Tibial nerve (tissue), 4 donors: Measurements from ENCODE around the gene TTC9C. TPM values are rescaled to one million over a fixed set of nuclear protein-coding genes. Genes with fewer than 3 reads are reported as not detected.
"Not testable (repeated sequence)": the region's sequence is repeated elsewhere in the genome, so short reads cannot be mapped to it uniquely, and the experiment has no call there.

Experiments
- DNase-seq, 2 donors: peaks; one replicate each; pipeline ENCODE4 v3.0.0-alpha.2; 2019; ENCODE audit warnings: low spot score in 2 of 2
- H3K27ac ChIP-seq, 4 donors: fragments of 200-600 bp; sonication (generic) in 3 of 4; one replicate each; pipeline ENCODE4 v1.5.1; 2017 to 2019; ENCODE audit warnings: mild to moderate bottlenecking in 1 of 4
- H3K27me3 ChIP-seq, 2 donors: fragments of 200-600 bp; sonication (generic) in 1 of 2; one replicate each; pipeline versions ENCODE4 v1.5.1 to v1.6.0; 2017 to 2019
- H3K36me3 ChIP-seq, 3 donors: fragments of 200-600 bp; sonication (generic); one replicate each; pipeline ENCODE4 v1.5.1; 2018 to 2019
- H3K4me1 ChIP-seq, 4 donors: fragments of 200-600 bp; sonication (generic) in 3 of 4; one replicate each; pipeline ENCODE4 v1.5.1; 2017 to 2019
- H3K4me3 ChIP-seq, 4 donors: fragments of 200-600 bp; sonication (generic) in 3 of 4; one replicate each; pipeline ENCODE4 v1.5.1; 2017 to 2019; ENCODE audit warnings: mild to moderate bottlenecking in 1 of 4, moderate library complexity in 1 of 4
- H3K9me3 ChIP-seq, 4 donors: fragments of 200-600 bp; sonication (generic) in 3 of 4; one replicate each; pipeline ENCODE4 v1.5.1; 2017 to 2019
- EP300 ChIP-seq, 2 donors: sonication (generic); formaldehyde crosslinking; IDR thresholded peaks; one replicate each; pipeline ENCODE4 v1.6.1; 2017; ENCODE audit warnings: antibody characterized with exemption in 2 of 2, mild to moderate bottlenecking in 1 of 2
- POLR2A ChIP-seq, 2 donors: fragments of 450-650 bp; IDR thresholded peaks; one replicate each; pipeline ENCODE4 v1.6.1; 2017; ENCODE audit warnings: antibody characterized with exemption in 2 of 2, mild to moderate bottlenecking in 2 of 2, moderate library complexity in 2 of 2
- WGBS, 2 donors: methylation state at CpG; one replicate each; pipeline ENCODE4 v1.1.5; 2018; 5-methylcytosine and 5-hydroxymethylcytosine counted together
- total RNA-seq, 4 donors: library from RNA; depleted of rRNA; stranded (reverse); fragments of >200 nt; gene quantifications; one replicate each; pipeline ENCODE4 v1.1.0, GENCODE V29; 2016
- TF ChIP-seq, protein P1 (sequence below), 5 experiments: fragments of 200-600 bp in 3 of 5; fragments of 450-650 bp in 2 of 5; sonication (generic) in 3 of 5; IDR thresholded peaks; one replicate each; pipeline ENCODE4 v1.5.1; 2016 to 2019; ENCODE audit warnings: antibody characterized with exemption in 5 of 5, mild to moderate bottlenecking in 3 of 5, moderate library complexity in 2 of 5

TTC9C gene
- total RNA-seq, 4 donors from 2014 or later: 20.1 to 37.1 (median 23.6) TPM

DNA sequence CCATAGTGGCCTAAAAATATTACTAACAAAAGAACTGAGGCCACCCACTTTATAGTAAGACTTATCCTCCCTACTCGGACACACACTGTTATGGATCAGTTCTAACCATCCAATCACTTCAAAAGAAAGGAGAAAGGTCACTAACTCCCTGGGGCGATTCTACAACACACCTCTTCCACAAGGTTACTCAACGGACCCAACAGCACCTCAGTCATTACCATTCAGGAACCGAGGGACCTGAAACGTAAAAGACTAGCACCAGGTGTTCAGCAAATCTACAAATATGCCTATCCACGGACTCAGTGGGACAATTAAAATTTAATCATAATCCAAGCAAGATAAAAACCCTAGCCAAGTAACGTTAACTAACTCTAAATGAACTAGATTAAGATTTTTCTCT, 2.6 kb upstream of the TTC9C start:
- TF ChIP-seq, protein P1, sequence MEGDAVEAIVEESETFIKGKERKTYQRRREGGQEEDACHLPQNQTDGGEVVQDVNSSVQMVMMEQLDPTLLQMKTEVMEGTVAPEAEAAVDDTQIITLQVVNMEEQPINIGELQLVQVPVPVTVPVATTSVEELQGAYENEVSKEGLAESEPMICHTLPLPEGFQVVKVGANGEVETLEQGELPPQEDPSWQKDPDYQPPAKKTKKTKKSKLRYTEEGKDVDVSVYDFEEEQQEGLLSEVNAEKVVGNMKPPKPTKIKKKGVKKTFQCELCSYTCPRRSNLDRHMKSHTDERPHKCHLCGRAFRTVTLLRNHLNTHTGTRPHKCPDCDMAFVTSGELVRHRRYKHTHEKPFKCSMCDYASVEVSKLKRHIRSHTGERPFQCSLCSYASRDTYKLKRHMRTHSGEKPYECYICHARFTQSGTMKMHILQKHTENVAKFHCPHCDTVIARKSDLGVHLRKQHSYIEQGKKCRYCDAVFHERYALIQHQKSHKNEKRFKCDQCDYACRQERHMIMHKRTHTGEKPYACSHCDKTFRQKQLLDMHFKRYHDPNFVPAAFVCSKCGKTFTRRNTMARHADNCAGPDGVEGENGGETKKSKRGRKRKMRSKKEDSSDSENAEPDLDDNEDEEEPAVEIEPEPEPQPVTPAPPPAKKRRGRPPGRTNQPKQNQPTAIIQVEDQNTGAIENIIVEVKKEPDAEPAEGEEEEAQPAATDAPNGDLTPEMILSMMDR (IDR thresholded peaks at IDR 0.05): no peak
- TF ChIP-seq POLR2A (IDR thresholded peaks at IDR 0.05): no peak
- TF ChIP-seq EP300 (IDR thresholded peaks at IDR 0.05): no peak
- Histone ChIP-seq H3K9me3 (no peaks in the 10 kb centered on the region), H3K4me1 (peaks cover 0 to 53% (median 42%) of the 10 kb centered on the region in 4 donors), H3K36me3 (peaks cover 3 to 32% (median 32%) of the 10 kb centered on the region in 3 donors), H3K27ac (peak overlapping the region in 3 of 4 donors; percentile 90 to 97 (median 91)), H3K27me3 (no peaks in the 10 kb centered on the region), H3K4me3 (peak overlapping the region; percentile 66 to 96 (median 90))
- 0 to 1% methylated on average over 7 of the region's 7 CpGs for WGBS, 2 donors
- no peak for DNase-seq

DNA sequence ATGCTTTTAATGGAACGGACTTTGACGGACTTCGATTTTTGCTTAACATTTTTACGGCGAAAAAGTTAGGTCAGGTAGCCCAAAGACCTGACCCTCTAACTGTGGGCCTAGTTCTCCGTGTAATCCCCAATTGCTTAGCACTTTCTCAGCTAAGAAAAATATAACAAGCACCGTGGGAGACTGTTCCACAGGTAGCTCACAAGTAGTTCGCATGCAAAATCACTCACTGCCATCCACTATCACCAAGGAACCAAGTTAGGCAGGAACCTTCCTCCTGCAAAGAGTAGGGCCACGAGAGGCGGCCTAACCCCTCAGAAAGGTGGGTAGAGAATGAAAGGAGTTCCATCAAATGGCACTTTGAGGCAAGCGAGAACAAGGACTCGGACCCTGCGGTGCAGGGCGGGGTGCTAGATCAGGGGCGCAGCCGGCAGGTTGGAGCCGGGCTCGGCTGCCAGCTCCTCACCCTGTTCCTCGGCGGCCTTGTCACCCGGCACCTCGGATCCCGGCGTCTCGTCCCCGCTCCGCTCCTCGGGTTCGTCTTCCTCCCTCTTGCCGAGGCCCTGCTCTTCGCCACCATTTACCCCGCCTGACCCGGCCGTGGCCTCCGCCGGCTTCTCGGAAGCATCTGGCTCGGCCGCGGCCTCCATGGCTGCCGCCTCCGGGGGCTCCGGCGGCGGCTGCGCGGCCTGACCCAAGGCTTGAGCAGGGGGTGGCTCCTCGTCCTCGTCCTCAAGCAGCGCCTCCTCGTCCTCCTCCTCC, 2.0 kb upstream of the TTC9C start:
- no peak for TF ChIP-seq EP300 (IDR thresholded peaks at IDR 0.05)
- no peak for TF ChIP-seq POLR2A (IDR thresholded peaks at IDR 0.05)
- TF ChIP-seq, protein P1 (IDR thresholded peaks at IDR 0.05): no peak
- H3K4me1 ChIP-seq: peaks cover 0 to 60% (median 46%) of the 10 kb centered on the region in 4 donors
- peak overlapping the region; percentile 77 to 97 (median 90) for H3K27ac ChIP-seq
- 0 to 1% methylated on average over 39 to 51 of the region's 51 CpGs for whole genome bisulfite sequencing, 2 donors
- H3K27me3 ChIP-seq: no peaks in the 10 kb centered on the region
- DNase-seq: no peak
- H3K4me3 ChIP-seq: peak overlapping the region; percentile 66 to 96 (median 90)
- no peaks in the 10 kb centered on the region for H3K9me3 ChIP-seq
- H3K36me3 ChIP-seq: peaks cover 3 to 30% (median 26%) of the 10 kb centered on the region in 3 donors

DNA sequence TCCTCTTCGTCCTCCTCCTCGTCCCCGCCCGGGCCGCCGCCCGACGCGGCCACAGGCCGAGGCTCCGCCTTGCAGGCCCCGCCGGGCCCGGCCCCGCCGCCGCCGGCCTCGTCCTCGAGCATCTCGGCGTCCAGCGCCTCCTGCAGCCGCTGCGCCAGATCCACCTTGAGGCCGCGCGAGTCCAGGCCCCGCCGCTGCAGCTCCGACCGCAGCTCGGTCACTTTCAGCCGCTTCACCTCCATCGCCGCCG, 1.4 kb upstream of the TTC9C start:
- H3K4me1 ChIP-seq: peaks cover 0 to 64% (median 48%) of the 10 kb centered on the region in 4 donors
- no peaks in the 10 kb centered on the region for H3K27me3 ChIP-seq
- WGBS, 2 donors: 0 to 1% methylated on average over 6 to 23 of the region's 37 CpGs
- H3K27ac ChIP-seq: peak overlapping the region; percentile 77 to 97 (median 90)
- peak overlapping the region; percentile 66 to 96 (median 90) for H3K4me3 ChIP-seq
- no peak for DNase-seq
- H3K9me3 ChIP-seq: no peaks in the 10 kb centered on the region
- no peak for TF ChIP-seq EP300 (IDR thresholded peaks at IDR 0.05)
- peaks cover 3 to 29% (median 23%) of the 10 kb centered on the region in 3 donors for H3K36me3 ChIP-seq

DNA sequence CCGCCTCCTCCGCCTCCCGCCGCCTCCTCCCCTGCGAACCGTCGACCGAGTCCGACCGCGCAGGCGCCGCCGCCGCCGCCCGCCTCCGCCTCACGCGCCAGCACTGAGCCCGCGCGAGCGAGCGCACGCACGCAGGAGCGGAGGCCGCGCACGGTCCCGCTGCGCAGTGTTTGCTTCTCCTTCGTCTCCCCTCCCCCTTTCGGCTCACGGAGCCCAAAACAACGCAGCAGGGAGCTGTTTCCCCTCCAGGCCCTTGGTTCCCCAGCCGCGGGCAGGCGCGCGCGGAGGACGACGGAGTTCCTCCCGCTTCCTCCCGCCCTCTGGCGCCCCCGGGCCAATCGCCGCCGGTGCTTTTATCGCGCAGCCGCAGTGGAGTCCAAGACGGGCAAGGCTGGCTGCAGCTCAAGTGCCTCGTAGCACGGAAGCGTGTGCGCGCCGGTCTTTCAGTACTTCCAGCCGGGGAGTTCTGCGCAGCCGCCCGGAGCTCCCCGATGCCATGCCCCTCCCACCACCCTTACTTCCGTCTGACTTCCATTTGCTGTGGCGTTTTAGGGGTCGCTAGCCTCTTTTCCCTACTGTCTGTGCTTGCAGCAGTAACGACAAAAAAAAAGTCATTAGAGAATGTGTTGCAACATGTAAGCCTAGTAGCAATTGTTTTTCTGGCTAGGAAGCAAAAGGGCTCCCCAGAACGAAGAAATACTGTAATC, 968 bp upstream of the TTC9C start, which contains the start of gene HNRNPUL2:
Gene HNRNPUL2 (minus strand): TSS at position 293 of the 707 bp plus-strand sequence. CDS start 301 bp downstream, outside the sequence.
- Histone ChIP-seq H3K9me3 (no peaks in the 10 kb centered on the region), H3K36me3 (peaks cover 3 to 24% (median 18%) of the 10 kb centered on the region in 3 donors), H3K27me3 (no peaks in the 10 kb centered on the region), H3K4me1 (peaks cover 0 to 66% (median 48%) of the 10 kb centered on the region in 4 donors), H3K27ac (peak within 1 kb of the TSS; percentile 77 to 97 (median 90)), H3K4me3 (peak within 1 kb of the TSS; percentile 66 to 96 (median 90))
- TF ChIP-seq POLR2A (IDR thresholded peaks at IDR 0.05) (peak; percentile 67 to 95), EP300 (IDR thresholded peaks at IDR 0.05) (peak; percentile 46 to 97)
- TF ChIP-seq, protein P1 (IDR thresholded peaks at IDR 0.05): peak in 2 of 5 experiments; percentile 9 to 48
- peak; percentile 94 to 95 for DNase-seq
- WGBS, 2 donors: 0 to 1% methylated on average over 38 to 72 of the region's 72 CpGs

DNA sequence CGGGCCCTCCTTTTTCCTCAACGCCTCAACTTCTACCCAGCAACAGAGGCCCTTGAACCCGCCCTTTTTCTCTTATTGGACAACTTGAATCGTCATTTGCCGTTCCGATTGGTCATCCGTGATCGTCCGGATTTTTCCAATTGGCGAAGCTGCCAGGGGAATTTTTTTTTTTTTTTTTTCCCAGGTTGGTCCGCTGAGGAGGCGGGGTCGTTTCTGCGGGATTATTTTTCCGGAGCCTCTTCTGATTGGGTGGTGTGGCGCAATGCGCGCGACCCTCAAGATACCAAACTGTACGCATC, 465 bp upstream of the TTC9C start:
- Histone ChIP-seq H3K27ac (peak overlapping the region; percentile 77 to 97 (median 90)), H3K9me3 (no peaks in the 10 kb centered on the region), H3K27me3 (no peaks in the 10 kb centered on the region), H3K4me1 (peaks cover 0 to 70% (median 47%) of the 10 kb centered on the region in 4 donors), H3K4me3 (peak overlapping the region; percentile 66 to 96 (median 90)), H3K36me3 (peaks cover 3 to 22% (median 13%) of the 10 kb centered on the region in 3 donors)
- DNase-seq: peak; percentile 69 to 91
- TF ChIP-seq, protein P1 (IDR thresholded peaks at IDR 0.05): no peak
- TF ChIP-seq EP300 (IDR thresholded peaks at IDR 0.05) (no peak), POLR2A (IDR thresholded peaks at IDR 0.05) (no peak)
- WGBS, 2 donors: 0 to 1% methylated on average over 20 of the region's 20 CpGs

DNA sequence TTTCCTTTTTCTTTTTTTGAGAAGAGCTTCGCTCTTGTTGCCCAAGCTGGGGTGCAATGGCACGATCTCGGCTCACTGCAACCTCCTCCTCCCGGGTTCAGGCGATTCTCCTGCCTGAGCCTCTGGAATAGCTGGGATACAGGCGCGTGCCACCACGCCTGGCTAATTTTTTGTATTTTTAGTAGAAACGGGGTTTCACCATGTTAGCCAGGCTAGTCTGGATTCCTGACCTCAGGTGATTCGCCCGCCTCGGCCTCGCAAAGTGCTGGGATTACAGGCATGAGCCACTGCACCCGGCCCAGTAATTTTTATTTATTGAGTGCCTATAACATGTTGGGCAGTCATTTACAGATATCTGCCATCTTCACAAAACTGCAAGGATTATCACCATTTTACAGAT, 1.8 kb downstream of the TTC9C start:
- not testable (repeated sequence) for H3K27me3 ChIP-seq, H3K9me3 ChIP-seq, DNase-seq
- peaks cover 0 to 57% (median 28%) of the 10 kb centered on the region in 4 donors for H3K4me1 ChIP-seq
- H3K4me3 ChIP-seq: peak overlapping the region in 2 of 4 donors; percentile 12 to 96
- WGBS, 2 donors: 83 to 88% methylated on average over 14 of the region's 14 CpGs
- peaks cover 0 to 34% (median 0%) of the 10 kb centered on the region in 3 donors for H3K36me3 ChIP-seq
- H3K27ac ChIP-seq: peak overlapping the region in 1 of 4 donors; percentile 97
